OCI-LY1 (cell line): ENCODE results near the gene KRTAP1-1.

ENCODE experiments used
- H2AFZ ChIP-seq: fragments of 200-600 bp; sonication (generic), shearing (Covaris generic); 2 replicates; pipeline ENCODE4 v1.6.0; 2014; ENCODE audit warnings: antibody characterized with exemption, mild to moderate bottlenecking, low read length
- H3F3A ChIP-seq: fragments of 200-600 bp; sonication (generic), shearing (Covaris generic); 2 replicates; pipeline ENCODE4 v1.6.0; 2014; ENCODE audit warnings: mild to moderate bottlenecking, antibody characterized with exemption, low read length, moderate library complexity; ENCODE audit not compliant: insufficient read depth
- H3K27ac ChIP-seq: fragments of 200-600 bp; sonication (generic); 2 replicates; pipeline ENCODE4 v1.5.1; 2014; ENCODE audit warnings: low read length, mixed run types, mild to moderate bottlenecking, low read depth; ENCODE audit not compliant: poor library complexity, severe bottlenecking
- H3K27me3 ChIP-seq: fragments of 200-600 bp; sonication (generic); 2 replicates; pipeline ENCODE4 v1.6.0; 2014; ENCODE audit warnings: antibody characterized with exemption, mild to moderate bottlenecking, low read length, moderate library complexity; ENCODE audit not compliant: insufficient read depth
- H3K36me3 ChIP-seq: fragments of 200-600 bp; sonication (generic); 2 replicates; pipeline ENCODE4 v1.6.1; 2014; ENCODE audit warnings: mild to moderate bottlenecking, antibody characterized with exemption, low read length, moderate library complexity, mixed read lengths; ENCODE audit not compliant: insufficient read depth
- H3K4me1 ChIP-seq: fragments of 200-600 bp; sonication (generic); 2 replicates; pipeline ENCODE4 v1.5.1; 2014; ENCODE audit warnings: mild to moderate bottlenecking, low read length, moderate library complexity; ENCODE audit not compliant: insufficient read depth, severe bottlenecking
- H3K4me2 ChIP-seq: fragments of 200-600 bp; sonication (generic), shearing (Covaris generic); 2 replicates; pipeline ENCODE4 v1.6.1; 2014; ENCODE audit warnings: low read length
- H3K4me3 ChIP-seq: fragments of 200-600 bp; sonication (generic); 2 replicates; pipeline ENCODE4 v1.5.1; 2014; ENCODE audit warnings: low read length, low read depth, mild to moderate bottlenecking, mixed read lengths; ENCODE audit not compliant: poor library complexity, severe bottlenecking
- H3K79me2 ChIP-seq: fragments of 200-600 bp; shearing (Covaris generic); 2 replicates; pipeline ENCODE4 v1.6.1; 2016; ENCODE audit warnings: mixed run types, low read length, mixed read lengths; ENCODE audit not compliant: insufficient read depth
- H3K9ac ChIP-seq: fragments of 200-600 bp; sonication (generic), shearing (Covaris generic); 2 replicates; pipeline ENCODE4 v1.6.1; 2014; ENCODE audit warnings: mild to moderate bottlenecking, low read length, mixed read lengths
- H3K9me2 ChIP-seq: fragments of 200-600 bp; sonication (generic), shearing (Covaris generic); 2 replicates; pipeline ENCODE4 v1.6.1; 2014; ENCODE audit warnings: low read depth, mild to moderate bottlenecking, low read length, mixed read lengths
- H3K9me3 ChIP-seq: fragments of 200-600 bp; shearing (Covaris generic); 2 replicates; pipeline ENCODE4 v1.6.1; 2014; ENCODE audit warnings: low read length, mixed read lengths
- H4K20me1 ChIP-seq: fragments of 200-600 bp; sonication (generic), shearing (Covaris generic); 2 replicates; pipeline ENCODE4 v1.6.0; 2016; ENCODE audit warnings: mild to moderate bottlenecking, low read length; ENCODE audit not compliant: insufficient read depth
- EZH2 ChIP-seq: fragments of 200-600 bp; sonication (generic), shearing (Covaris generic); IDR thresholded peaks from 2 replicates; pipeline ENCODE4 v1.8.0; 2017; ENCODE audit warnings: borderline replicate concordance, mixed run types, mild to moderate bottlenecking, antibody characterized with exemption, low read length, moderate library complexity, mixed read lengths
- TF ChIP-seq, protein P1 (sequence below): fragments of 200-600 bp; sonication (generic), shearing (Covaris generic); IDR thresholded peaks from 2 replicates; pipeline ENCODE4 v1.5.1; 2017; ENCODE audit warnings: mild to moderate bottlenecking, antibody characterized with exemption, low read length, moderate library complexity, mixed read lengths

KRTAP1-1 gene

DNA sequence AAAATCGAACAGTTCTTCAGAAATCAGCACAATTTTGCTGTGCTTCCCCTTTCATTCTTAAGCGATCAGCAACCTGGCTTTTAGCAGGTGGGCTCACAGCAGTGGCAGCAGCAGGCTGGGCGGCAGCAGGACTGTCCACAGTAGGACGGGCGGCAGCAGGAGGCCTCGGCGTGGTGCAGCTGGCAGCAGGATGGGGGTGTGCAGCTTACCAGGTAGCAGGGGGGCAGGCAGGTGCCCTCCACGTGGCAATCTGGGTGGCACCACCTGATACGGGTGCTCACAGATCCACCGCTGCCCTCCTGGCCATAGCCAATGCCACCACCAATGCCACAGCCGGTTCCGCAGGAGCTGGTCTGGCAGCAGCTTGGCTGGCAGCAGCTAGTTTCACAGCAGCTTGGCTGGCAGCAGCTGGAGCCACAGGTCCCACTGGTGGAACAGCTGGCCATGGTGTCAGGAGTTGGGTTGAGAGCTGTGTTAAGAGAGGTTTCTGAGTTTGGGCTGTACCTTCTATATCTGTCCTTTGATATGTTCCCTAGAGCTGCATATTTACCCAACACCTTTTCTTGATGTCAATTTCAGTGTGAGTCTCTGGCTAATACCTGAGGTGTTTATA is 11.5 kb downstream of the KRTAP1-1 start, which contains the start of gene KRTAP1-4:
Gene KRTAP1-4, minus strand, starts transcription at position 563 of the 613 bp plus-strand sequence. Its CDS starts 117 bp downstream, at position 446.
- Histone ChIP-seq H3K4me2 (no peak within 1 kb of the TSS), H3K9me2 (no peaks in the 10 kb centered on the region), H3K27ac (no peak within 1 kb of the TSS), H3K9me3 (no peaks in the 10 kb centered on the region), H2AFZ (no peak within 1 kb of the TSS), H3K4me1 (no peaks in the 10 kb centered on the region), H3K9ac (no peak within 1 kb of the TSS), H4K20me1 (no peaks in the 10 kb centered on the region), H3K4me3 (no peak within 1 kb of the TSS), H3K27me3 (no peaks in the 10 kb centered on the region), H3K79me2 (no peaks in the 10 kb centered on the region), H3F3A (no peaks in the 10 kb centered on the region), H3K36me3 (no peaks in the 10 kb centered on the region)
- no peak for TF ChIP-seq EZH2
- TF ChIP-seq, protein P1, sequence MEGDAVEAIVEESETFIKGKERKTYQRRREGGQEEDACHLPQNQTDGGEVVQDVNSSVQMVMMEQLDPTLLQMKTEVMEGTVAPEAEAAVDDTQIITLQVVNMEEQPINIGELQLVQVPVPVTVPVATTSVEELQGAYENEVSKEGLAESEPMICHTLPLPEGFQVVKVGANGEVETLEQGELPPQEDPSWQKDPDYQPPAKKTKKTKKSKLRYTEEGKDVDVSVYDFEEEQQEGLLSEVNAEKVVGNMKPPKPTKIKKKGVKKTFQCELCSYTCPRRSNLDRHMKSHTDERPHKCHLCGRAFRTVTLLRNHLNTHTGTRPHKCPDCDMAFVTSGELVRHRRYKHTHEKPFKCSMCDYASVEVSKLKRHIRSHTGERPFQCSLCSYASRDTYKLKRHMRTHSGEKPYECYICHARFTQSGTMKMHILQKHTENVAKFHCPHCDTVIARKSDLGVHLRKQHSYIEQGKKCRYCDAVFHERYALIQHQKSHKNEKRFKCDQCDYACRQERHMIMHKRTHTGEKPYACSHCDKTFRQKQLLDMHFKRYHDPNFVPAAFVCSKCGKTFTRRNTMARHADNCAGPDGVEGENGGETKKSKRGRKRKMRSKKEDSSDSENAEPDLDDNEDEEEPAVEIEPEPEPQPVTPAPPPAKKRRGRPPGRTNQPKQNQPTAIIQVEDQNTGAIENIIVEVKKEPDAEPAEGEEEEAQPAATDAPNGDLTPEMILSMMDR, result no peak

DNA sequence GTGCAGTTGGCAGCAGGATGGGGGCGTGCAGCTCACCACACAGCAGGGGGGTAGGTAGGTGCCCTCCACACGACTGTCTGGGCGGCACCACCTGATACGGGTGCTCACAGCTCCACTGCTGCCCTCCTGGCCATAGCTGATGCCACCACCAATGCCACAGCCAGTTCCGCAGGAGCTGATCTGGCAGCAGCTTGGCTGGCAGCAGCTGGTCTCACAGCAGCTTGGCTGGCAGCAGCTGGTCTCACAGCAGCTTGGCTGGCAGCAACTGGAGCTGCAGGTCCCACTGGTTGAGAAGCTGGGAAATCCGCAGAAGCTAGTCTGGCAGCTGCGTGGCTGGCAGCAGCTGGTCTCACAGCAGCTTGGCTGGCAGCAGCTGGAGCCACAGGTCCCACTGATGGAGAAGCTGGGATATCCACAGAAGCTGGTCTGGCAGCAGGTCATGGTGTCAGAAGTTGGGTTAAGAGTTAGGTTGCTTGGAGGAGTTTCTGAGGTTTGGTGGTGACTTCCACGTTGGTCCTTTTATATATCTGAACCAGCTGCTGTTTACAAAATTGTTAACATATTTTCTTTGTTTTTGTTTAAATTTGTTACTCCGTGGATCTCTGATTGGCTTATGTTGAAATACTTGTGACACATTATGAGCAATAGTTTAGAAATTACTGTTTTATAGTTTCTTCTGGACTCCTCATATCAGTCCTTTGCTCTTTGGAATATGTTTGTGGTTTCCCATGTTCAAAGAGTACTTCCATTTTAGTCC is 14.4 kb downstream of the KRTAP1-1 start, which contains the start of gene KRTAP1-5:
Gene KRTAP1-5, minus strand, starts transcription at position 494 of the 757 bp plus-strand sequence. Its CDS starts 53 bp downstream, at position 441.
- Histone ChIP-seq H3K36me3 (no peaks in the 10 kb centered on the region), H4K20me1 (no peaks in the 10 kb centered on the region), H3K9ac (no peak within 1 kb of the TSS), H3K79me2 (no peaks in the 10 kb centered on the region), H3K27ac (no peak within 1 kb of the TSS), H3K4me2 (no peak within 1 kb of the TSS), H3F3A (no peaks in the 10 kb centered on the region), H3K27me3 (no peaks in the 10 kb centered on the region), H3K9me3 (no peaks in the 10 kb centered on the region), H3K9me2 (no peaks in the 10 kb centered on the region), H3K4me3 (no peak within 1 kb of the TSS), H3K4me1 (no peaks in the 10 kb centered on the region), H2AFZ (no peak within 1 kb of the TSS)
- TF ChIP-seq, protein P1, result no peak
- TF ChIP-seq EZH2, result no peak

DNA sequence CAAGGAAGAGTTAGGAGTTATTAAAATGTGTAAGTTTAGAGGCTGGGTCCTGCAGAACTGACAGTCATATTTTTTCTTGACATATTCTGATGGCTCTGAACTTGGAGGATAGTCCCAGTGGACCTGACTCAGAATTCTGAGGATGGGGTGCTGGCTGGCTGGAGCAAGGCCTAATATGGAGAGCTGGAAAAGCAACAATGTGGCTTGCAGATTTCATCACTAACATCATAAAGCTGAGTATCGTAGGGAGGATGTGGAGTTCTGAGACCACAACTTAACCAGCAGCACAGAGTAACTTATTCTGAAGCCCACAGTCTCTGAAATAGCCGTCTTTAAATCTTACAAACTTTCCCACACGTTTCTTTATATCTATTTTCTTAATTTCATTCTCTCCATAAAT is 16.6 kb downstream of the KRTAP1-1 start:
- H3K4me2 ChIP-seq, result no peak overlapping the region
- no peaks in the 10 kb centered on the region for H3K4me1 ChIP-seq
- no peaks in the 10 kb centered on the region for H3K9me3 ChIP-seq
- TF ChIP-seq, protein P1, result no peak
- no peak for TF ChIP-seq EZH2
- H3K36me3 ChIP-seq, result no peaks in the 10 kb centered on the region
- H3K9ac ChIP-seq, result no peak overlapping the region
- H3K27me3 ChIP-seq, result no peaks in the 10 kb centered on the region
- H3K27ac ChIP-seq, result no peak overlapping the region
- no peak overlapping the region for H3K4me3 ChIP-seq
- no peaks in the 10 kb centered on the region for H3F3A ChIP-seq
- H2AFZ ChIP-seq, result no peak overlapping the region
- H3K79me2 ChIP-seq, result no peaks in the 10 kb centered on the region
- H3K9me2 ChIP-seq, result no peaks in the 10 kb centered on the region
- no peaks in the 10 kb centered on the region for H4K20me1 ChIP-seq
